HG02870 (cell line): ENCODE results near the gene MRPS15.
"Not testable (repeated sequence)": the region's sequence is repeated elsewhere in the genome, so short reads cannot be mapped to it uniquely, and the experiment has no call there.

ENCODE experiments used
- ATAC-seq: cut with Tn5 transposase; IDR thresholded peaks from one replicate; pipeline ENCODE4 v1.9.1; 2021; ENCODE audit warnings: mild to moderate bottlenecking, moderate library complexity; ENCODE audit not compliant: unreplicated experiment

MRPS15 gene

GRCh38 chr1:36486093-36486438, 21.9 kb upstream of the MRPS15 start:
- ATAC-seq: no peak

GRCh38 chr1:36484099-36484498, 19.9 kb upstream of the MRPS15 start:
- ATAC-seq: no peak

GRCh38 chr1:36482724-36483388, 18.7 kb upstream of the MRPS15 start, which contains the start of gene CSF3R:
TSS of gene CSF3R (minus strand) at chr1:36482913. CDS start at chr1:36479496, 3,417 bp downstream.
- no peak for ATAC-seq

GRCh38 chr1:36481771-36482723, 17.9 kb upstream of the MRPS15 start:
- ATAC-seq: no peak

- no peak for ATAC-seq
Observed at GRCh38 chr1:36481091-36481490, 16.9 kb upstream of the MRPS15 start.

- ATAC-seq: no peak
Observed at GRCh38 chr1:36480161-36480560, 16.0 kb upstream of the MRPS15 start.

GRCh38 chr1:36479505-36480051, 15.4 kb upstream of the MRPS15 start:
- ATAC-seq: no peak

GRCh38 chr1:36477615-36478014, 13.4 kb upstream of the MRPS15 start:
- not testable (repeated sequence) for ATAC-seq

GRCh38 chr1:36476945-36477344, 12.8 kb upstream of the MRPS15 start:
- ATAC-seq: no peak

GRCh38 chr1:36475910-36476604, 11.9 kb upstream of the MRPS15 start:
- no peak for ATAC-seq

GRCh38 chr1:36475341-36475740, 11.2 kb upstream of the MRPS15 start:
- no peak for ATAC-seq

GRCh38 chr1:36472656-36473055, 8.5 kb upstream of the MRPS15 start:
- ATAC-seq: no peak

- ATAC-seq: no peak
Observed at GRCh38 chr1:36471830-36472641, 7.9 kb upstream of the MRPS15 start.

- no peak for ATAC-seq
Observed at GRCh38 chr1:36469163-36469562, 5.0 kb upstream of the MRPS15 start.

- ATAC-seq: no peak
Observed at GRCh38 chr1:36467700-36468455, 3.7 kb upstream of the MRPS15 start.

GRCh38 chr1:36467027-36467410, 2.8 kb upstream of the MRPS15 start:
- ATAC-seq: no peak

- ATAC-seq: no peak
Observed at GRCh38 chr1:36466370-36467026, 2.3 kb upstream of the MRPS15 start.

GRCh38 chr1:36465731-36466369, 1.7 kb upstream of the MRPS15 start:
- no peak for ATAC-seq
